Astrocyte (in vitro differentiated cells and primary cell): ENCODE data around the gene GRAMD1B.

Experiments
- CTCF ChIP-seq: IDR thresholded peaks from 2 replicates; pipeline ENCODE4 v1.5.1; 2011; ENCODE audit warnings: low read depth, mild to moderate bottlenecking, inconsistent platforms, low read length, moderate library complexity; ENCODE audit not compliant: insufficient read depth
- EZH2 ChIP-seq: IDR thresholded peaks from 2 replicates; pipeline ENCODE4 v1.6.1; 2012; ENCODE audit warnings: mild to moderate bottlenecking, low read length, inconsistent platforms; ENCODE audit not compliant: insufficient read depth

- no peak for TF ChIP-seq CTCF
- no peak for TF ChIP-seq EZH2
Measured at GRCh38 chr11:123545726-123546270, 115.7 kb downstream of the GRAMD1B start.
